HEK293 (cell line): Measurements from ENCODE around the gene COG1.

Experiments used
- CTCF ChIA-PET: fragments of 350-600 bp; formaldehyde crosslinking; extraction: SDS; loops from one replicate; lab custom pipeline; 2021; ENCODE audit warnings: antibody characterized with exemption; lab: Yijun Ruan, JAX
- POLR2A ChIA-PET: fragments of 300-600 bp; formaldehyde crosslinking; extraction: SDS; loops from one replicate; lab custom pipeline; 2020; ENCODE audit warnings: antibody characterized with exemption, inconsistent platforms; lab: Yijun Ruan, JAX
- H3K27ac ChIP-seq: fragments of 200-500 bp; sonication (Bioruptor generic); 2 replicates; pipeline ENCODE4 v1.5.1; 2014; ENCODE audit warnings: low read depth, low read length, control low read depth, inconsistent platforms; ENCODE audit errors: extremely low read depth
- H3K36me3 ChIP-seq, 2 experiments: fragments of 200-500 bp in 1 of 2; sonication (Bioruptor generic) in 1 of 2; 1 replicate in 1 of 2; 2 replicates in 1 of 2; pipeline ENCODE4 v1.5.1; 2014 to 2017; ENCODE audit warnings: inconsistent platforms in 2 of 2, low read length in 2 of 2; ENCODE audit not compliant: control insufficient read depth in 2 of 2, insufficient read depth in 1 of 2
- H3K4me1 ChIP-seq: fragments of 200-500 bp; sonication (Bioruptor generic); 2 replicates; pipeline ENCODE4 v1.5.1; 2014; ENCODE audit warnings: mild to moderate bottlenecking, low read length, inconsistent platforms; ENCODE audit not compliant: control insufficient read depth, insufficient read depth
- H3K4me3 ChIP-seq: 2 replicates; pipeline ENCODE4 v1.5.1; 2011; ENCODE audit warnings: low read depth, mild to moderate bottlenecking, control low read depth, low read length, moderate library complexity
- H3K9me3 ChIP-seq: fragments of 200-500 bp; sonication (Bioruptor generic); 2 replicates; pipeline ENCODE4 v1.5.1; 2014; ENCODE audit warnings: low read depth, low read length, inconsistent platforms; ENCODE audit not compliant: control insufficient read depth, insufficient read depth
- GLI2 ChIP-seq: fragments of 450-650 bp; formaldehyde crosslinking; IDR thresholded peaks from 2 replicates; pipeline ENCODE4; 2017; ENCODE audit warnings: missing biosample characterization, missing genetic modification characterization, low read depth, borderline replicate concordance
- GLIS2 ChIP-seq: fragments of 450-650 bp; formaldehyde crosslinking; IDR thresholded peaks from 2 replicates; pipeline ENCODE4 v1.5.1; 2016; ENCODE audit warnings: missing biosample characterization, missing genetic modification characterization
- INSM2 ChIP-seq: fragments of 450-650 bp; formaldehyde crosslinking; IDR thresholded peaks from 2 replicates; pipeline ENCODE4 v1.5.1; 2016; ENCODE audit warnings: missing biosample characterization, missing genetic modification characterization
- KLF16 ChIP-seq: fragments of 450-650 bp; formaldehyde crosslinking; IDR thresholded peaks from 2 replicates; pipeline ENCODE4 v1.5.1; 2017; ENCODE audit warnings: missing biosample characterization, missing genetic modification characterization
- KLF8 ChIP-seq: fragments of 450-650 bp; formaldehyde crosslinking; IDR thresholded peaks from 2 replicates; pipeline ENCODE4 v1.5.1; 2016; ENCODE audit warnings: missing biosample characterization, missing genetic modification characterization
- PRDM2 ChIP-seq: fragments of 450-650 bp; formaldehyde crosslinking; IDR thresholded peaks from 2 replicates; pipeline ENCODE4 v1.5.1; 2016; ENCODE audit warnings: missing biosample characterization, missing genetic modification characterization, borderline replicate concordance
- RBAK ChIP-seq: fragments of 450-650 bp; formaldehyde crosslinking; IDR thresholded peaks from 2 replicates; pipeline ENCODE4 v1.5.1; 2016; ENCODE audit warnings: missing biosample characterization, missing genetic modification characterization
- SETDB1 ChIP-seq: IDR thresholded peaks from one replicate; pipeline ENCODE4 v1.6.1; 2017; ENCODE audit warnings: mild to moderate bottlenecking, low read length, moderate library complexity, mixed read lengths; ENCODE audit not compliant: insufficient read length
- ZBTB1 ChIP-seq: fragments of 450-650 bp; formaldehyde crosslinking; IDR thresholded peaks from 2 replicates; pipeline ENCODE4 v1.5.1; 2016; ENCODE audit warnings: missing biosample characterization, missing genetic modification characterization
- ZFP69B ChIP-seq: fragments of 450-650 bp; formaldehyde crosslinking; IDR thresholded peaks from 2 replicates; pipeline ENCODE4 v1.5.1; 2016; ENCODE audit warnings: missing biosample characterization, missing genetic modification characterization
- ZNF112 ChIP-seq: fragments of 450-650 bp; formaldehyde crosslinking; IDR thresholded peaks from 2 replicates; pipeline ENCODE4 v1.5.0; 2017; ENCODE audit warnings: missing biosample characterization, missing genetic modification characterization
- ZNF114 ChIP-seq: fragments of 450-650 bp; formaldehyde crosslinking; IDR thresholded peaks from 2 replicates; pipeline ENCODE4 v1.5.0; 2017; ENCODE audit warnings: missing biosample characterization, missing genetic modification characterization
- ZNF248 ChIP-seq: fragments of 450-650 bp; formaldehyde crosslinking; IDR thresholded peaks from 2 replicates; pipeline ENCODE4 v1.5.1; 2017; ENCODE audit warnings: missing biosample characterization, missing genetic modification characterization
- ZNF341 ChIP-seq: fragments of 450-650 bp; formaldehyde crosslinking; IDR thresholded peaks from 2 replicates; pipeline ENCODE4; 2016; ENCODE audit warnings: low read depth, missing biosample characterization, missing genetic modification characterization
- ZNF366 ChIP-seq: fragments of 450-650 bp; formaldehyde crosslinking; conservative IDR thresholded peaks from 2 replicates; pipeline ENCODE4 v1.5.1; 2016; ENCODE audit warnings: missing biosample characterization, missing genetic modification characterization
- ZNF426 ChIP-seq: fragments of 450-650 bp; formaldehyde crosslinking; IDR thresholded peaks from 2 replicates; pipeline ENCODE4 v1.5.1; 2017; ENCODE audit warnings: missing biosample characterization, missing genetic modification characterization, mild to moderate bottlenecking, inconsistent platforms, moderate library complexity
- ZNF433 ChIP-seq: fragments of 450-650 bp; formaldehyde crosslinking; IDR thresholded peaks from 2 replicates; pipeline ENCODE4 v1.5.1; 2016; ENCODE audit warnings: missing biosample characterization, missing genetic modification characterization, low read depth
- ZNF48 ChIP-seq: fragments of 450-650 bp; formaldehyde crosslinking; IDR thresholded peaks from 2 replicates; pipeline ENCODE4 v1.5.1; 2016; ENCODE audit warnings: missing biosample characterization, missing genetic modification characterization
- ZNF514 ChIP-seq: fragments of 450-650 bp; formaldehyde crosslinking; IDR thresholded peaks from 2 replicates; pipeline ENCODE4 v1.5.1; 2016; ENCODE audit warnings: missing biosample characterization, missing genetic modification characterization
- ZNF529 ChIP-seq: fragments of 450-650 bp; formaldehyde crosslinking; IDR thresholded peaks from 2 replicates; pipeline ENCODE4 v1.5.1; 2017; ENCODE audit warnings: missing genetic modification characterization, missing biosample characterization; ENCODE audit not compliant: insufficient replicate concordance
- ZNF548 ChIP-seq: fragments of 450-650 bp; formaldehyde crosslinking; IDR thresholded peaks from 2 replicates; pipeline ENCODE4 v1.5.1; 2016; ENCODE audit warnings: missing biosample characterization, missing genetic modification characterization
- ZNF558 ChIP-seq: fragments of 450-650 bp; formaldehyde crosslinking; IDR thresholded peaks from 2 replicates; pipeline ENCODE4 v1.5.1; 2016; ENCODE audit warnings: missing biosample characterization, missing genetic modification characterization
- ZNF561 ChIP-seq: fragments of 450-650 bp; IDR thresholded peaks from 2 replicates; pipeline ENCODE4 v1.5.1; 2018; ENCODE audit warnings: missing biosample characterization, missing genetic modification characterization, borderline replicate concordance
- ZNF571 ChIP-seq: fragments of 450-650 bp; formaldehyde crosslinking; IDR thresholded peaks from 2 replicates; pipeline ENCODE4 v1.5.0; 2017; ENCODE audit warnings: missing biosample characterization, missing genetic modification characterization
- ZNF596 ChIP-seq: fragments of 450-650 bp; IDR thresholded peaks from 2 replicates; pipeline ENCODE4 v1.5.0; 2018; ENCODE audit warnings: missing biosample characterization, mild to moderate bottlenecking, missing genetic modification characterization, moderate library complexity
- ZNF610 ChIP-seq: fragments of 450-650 bp; formaldehyde crosslinking; IDR thresholded peaks from 2 replicates; pipeline ENCODE4 v1.5.1; 2016; ENCODE audit warnings: missing biosample characterization, missing genetic modification characterization, borderline replicate concordance
- ZNF654 ChIP-seq: fragments of 450-650 bp; formaldehyde crosslinking; IDR thresholded peaks from 2 replicates; pipeline ENCODE4 v1.5.1; 2016; ENCODE audit warnings: low read depth, missing biosample characterization, missing genetic modification characterization
- ZNF76 ChIP-seq: fragments of 450-650 bp; formaldehyde crosslinking; IDR thresholded peaks from 2 replicates; pipeline ENCODE4; 2016; ENCODE audit warnings: low read depth, missing biosample characterization, missing genetic modification characterization, borderline replicate concordance
- ZNF768 ChIP-seq: fragments of 450-650 bp; formaldehyde crosslinking; IDR thresholded peaks from 2 replicates; pipeline ENCODE4 v1.5.1; 2018; ENCODE audit warnings: missing biosample characterization, mild to moderate bottlenecking, missing genetic modification characterization
- ZNF791 ChIP-seq: fragments of 450-650 bp; formaldehyde crosslinking; IDR thresholded peaks from 2 replicates; pipeline ENCODE4 v1.5.1; 2016; ENCODE audit warnings: missing biosample characterization, missing genetic modification characterization
- ZNF830 ChIP-seq: fragments of 450-650 bp; IDR thresholded peaks from 2 replicates; pipeline ENCODE4 v1.5.0; 2018; ENCODE audit warnings: missing biosample characterization, missing genetic modification characterization, low read depth, mild to moderate bottlenecking, moderate library complexity
- ZNF843 ChIP-seq: fragments of 450-650 bp; formaldehyde crosslinking; IDR thresholded peaks from 2 replicates; pipeline ENCODE4 v1.5.1; 2016; ENCODE audit warnings: missing biosample characterization, missing genetic modification characterization
- ZSCAN4 ChIP-seq: fragments of 450-650 bp; formaldehyde crosslinking; IDR thresholded peaks from 2 replicates; pipeline ENCODE4 v1.5.1; 2017; ENCODE audit warnings: missing biosample characterization, missing genetic modification characterization

The COG1 gene

GRCh38 chr17:73255671-73256181 is 62.9 kb downstream of the COG1 start:
- POLR2A ChIA-PET, result interaction anchor here (0.7 to 2.5 kb wide), 5 partner anchors 23 to 586 kb away, joined by 3 to 8 read pairs (median 4); a partner anchor contains a TSS
- Histone ChIP-seq H3K9me3 (no peaks in the 10 kb centered on the region), H3K36me3 (no peaks in the 10 kb centered on the region), H3K4me3 (no peak overlapping the region), H3K27ac (no peak overlapping the region), H3K4me1 (no peaks in the 10 kb centered on the region)
- CTCF ChIA-PET, result interaction anchor here (0.6 to 13.4 kb wide), 51 partner anchors 10 to 1012 kb away, joined by 3 to 315 read pairs (median 4); partner anchors contain the start of genes CDC42EP4 and COG1
- TF ChIP-seq ZNF341 (tag by site-specific recombination) (no peak), ZNF248 (no peak), ZNF529 (tag by site-specific recombination) (no peak), ZNF548 (tag by site-specific recombination) (no peak), ZNF426 (no peak), ZNF366 (peak; percentile 37; the same call in 1 of the 2 replicates), ZNF76 (tag by site-specific recombination) (no peak), KLF16 (tag by site-specific recombination) (no peak), ZFP69B (tag by site-specific recombination) (no peak), KLF8 (tag by site-specific recombination) (peak; percentile 24; the same call in 1 of the 2 replicates), ZNF433 (tag by site-specific recombination) (no peak), ZNF596 (no peak), ZSCAN4 (tag by site-specific recombination) (no peak), ZNF571 (tag by site-specific recombination) (no peak), ZNF112 (no peak), INSM2 (tag by site-specific recombination) (no peak), ZNF48 (no peak), ZNF610 (no peak), ZNF830 (tag by site-specific recombination) (no peak), RBAK (tag by site-specific recombination) (no peak), ZBTB1 (no peak), ZNF514 (no peak), ZNF843 (tag by site-specific recombination) (no peak), SETDB1 (no peak), ZNF654 (tag by site-specific recombination) (peak; percentile 99), GLIS2 (tag by site-specific recombination) (no peak), ZNF114 (tag by site-specific recombination) (no peak), GLI2 (tag by site-specific recombination) (no peak), ZNF791 (tag by site-specific recombination) (no peak), ZNF558 (tag by site-specific recombination) (no peak), PRDM2 (tag by site-specific recombination) (no peak), ZNF561 (tag by site-specific recombination) (no peak), ZNF768 (tag by site-specific recombination) (no peak)
